Measurements from ENCODE around the gene OGFOD2.

The OGFOD2 gene

DNA sequence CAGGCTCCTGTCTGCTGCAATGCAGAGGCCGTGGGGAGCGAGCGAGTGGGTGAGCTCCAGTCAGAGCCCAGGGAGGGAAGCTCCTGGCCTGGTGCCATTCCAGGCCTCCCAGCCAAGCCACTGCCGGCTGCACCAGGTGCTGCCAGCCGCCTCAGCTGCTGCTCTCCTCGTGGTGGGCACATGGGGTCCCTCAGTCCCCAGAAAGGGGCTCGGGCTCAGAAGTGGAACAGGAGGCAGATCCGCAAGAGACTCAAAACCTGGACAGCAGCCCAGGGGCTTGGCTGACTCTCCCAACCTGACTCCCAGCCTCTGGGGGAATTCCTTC, 11.1 kb upstream of the OGFOD2 start:
- H3K4me3 ChIP-seq (ENCODE audit: insufficient read depth, low read depth, low read length, poor library complexity, severe bottlenecking), result no peak overlapping the region
- no peak overlapping the region for H3K27ac ChIP-seq (ENCODE audit: insufficient read depth, low read length, poor library complexity, severe bottlenecking)
- no peaks in the 10 kb centered on the region for H3K36me3 ChIP-seq (ENCODE audit: control insufficient read depth, insufficient read depth, low read length)
- H3K4me1 ChIP-seq (ENCODE audit: control insufficient read depth, insufficient read depth, low read length, poor library complexity, severe bottlenecking), result peaks cover 9% of the 10 kb centered on the region
- H3K9me3 ChIP-seq (ENCODE audit: control insufficient read depth, low read length), result no peaks in the 10 kb centered on the region
- no peak for DNase-seq
- H3K27me3 ChIP-seq (replicated peaks; ENCODE audit: control insufficient read depth, insufficient read depth, low read length, poor library complexity, severe bottlenecking), result no peaks in the 10 kb centered on the region

DNA sequence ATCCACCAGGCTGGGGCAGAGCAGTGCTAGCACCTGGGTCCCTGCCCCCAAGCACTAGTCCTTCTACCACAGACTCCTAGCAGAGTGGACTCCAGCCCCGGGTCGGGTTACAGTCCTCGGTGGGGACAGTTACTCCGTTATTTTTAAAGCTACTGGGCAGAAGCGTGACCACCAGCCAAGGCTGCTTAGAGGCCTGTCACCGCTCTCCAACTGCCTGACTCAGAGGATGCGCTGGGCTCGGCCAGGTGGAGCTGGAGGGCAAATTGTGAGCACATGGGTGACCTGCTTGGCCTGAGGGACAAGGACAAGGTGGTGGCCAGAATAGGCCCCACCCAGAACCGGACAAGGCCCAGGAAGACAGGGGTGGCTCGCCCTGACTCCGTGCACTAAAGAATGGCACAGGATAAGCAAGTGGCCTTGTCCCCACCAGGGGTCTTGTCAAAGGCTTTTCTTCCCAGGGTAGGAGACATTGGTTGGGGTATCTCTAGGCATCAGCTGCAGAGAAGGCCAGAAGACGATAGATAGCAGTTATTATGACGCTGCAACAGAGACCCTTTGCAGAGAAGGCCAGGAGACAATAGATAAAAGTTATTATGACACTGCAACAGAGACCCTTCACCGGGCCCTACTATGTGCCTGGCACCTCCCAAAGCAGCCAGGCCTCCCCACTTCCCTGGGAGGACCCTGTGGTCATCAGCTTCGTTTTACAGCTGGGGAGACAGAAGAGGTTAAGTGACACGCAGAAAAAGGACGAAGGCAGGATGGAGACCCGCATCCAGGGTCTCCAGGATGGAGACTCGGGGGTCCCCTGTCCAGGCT, 10.4 kb upstream of the OGFOD2 start:
- no peak overlapping the region for H3K27ac ChIP-seq (ENCODE audit: insufficient read depth, low read length, poor library complexity, severe bottlenecking)
- no peak for DNase-seq
- H3K4me1 ChIP-seq (ENCODE audit: control insufficient read depth, insufficient read depth, low read length, poor library complexity, severe bottlenecking), result peaks cover 9% of the 10 kb centered on the region
- H3K36me3 ChIP-seq (ENCODE audit: control insufficient read depth, insufficient read depth, low read length), result no peaks in the 10 kb centered on the region
- no peaks in the 10 kb centered on the region for H3K27me3 ChIP-seq (replicated peaks; ENCODE audit: control insufficient read depth, insufficient read depth, low read length, poor library complexity, severe bottlenecking)
- H3K4me3 ChIP-seq (ENCODE audit: insufficient read depth, low read depth, low read length, poor library complexity, severe bottlenecking), result no peak overlapping the region
- H3K9me3 ChIP-seq (ENCODE audit: control insufficient read depth, low read length), result no peaks in the 10 kb centered on the region

DNA sequence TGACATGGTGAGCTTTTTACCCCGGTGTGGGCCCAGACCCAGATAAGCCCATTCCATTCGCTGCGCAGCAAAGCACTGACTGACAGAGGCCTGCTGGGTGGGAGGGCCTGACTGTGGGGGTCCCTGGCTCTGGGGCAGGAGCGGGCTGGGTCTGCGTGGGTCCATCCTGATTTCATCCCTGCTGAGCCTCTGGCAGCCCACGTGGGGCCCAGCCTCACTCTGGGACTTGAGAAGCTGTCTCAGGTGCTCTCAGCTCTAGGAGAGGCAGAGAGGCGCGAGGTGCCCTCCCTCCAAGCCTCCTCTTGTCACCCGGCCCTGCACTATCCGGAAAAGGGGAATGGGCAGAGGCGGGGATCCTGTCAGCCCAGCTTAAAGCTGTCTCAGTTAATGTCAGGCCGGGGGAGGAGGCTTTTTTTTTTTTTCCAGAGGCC, 9.7 kb upstream of the OGFOD2 start:
- Histone ChIP-seq H3K9me3 (ENCODE audit: control insufficient read depth, low read length) (no peaks in the 10 kb centered on the region), H3K4me3 (ENCODE audit: insufficient read depth, low read depth, low read length, poor library complexity, severe bottlenecking) (no peak overlapping the region), H3K27ac (ENCODE audit: insufficient read depth, low read length, poor library complexity, severe bottlenecking) (no peak overlapping the region), H3K36me3 (ENCODE audit: control insufficient read depth, insufficient read depth, low read length) (no peaks in the 10 kb centered on the region), H3K4me1 (ENCODE audit: control insufficient read depth, insufficient read depth, low read length, poor library complexity, severe bottlenecking) (peaks cover 9% of the 10 kb centered on the region), H3K27me3 (replicated peaks; ENCODE audit: control insufficient read depth, insufficient read depth, low read length, poor library complexity, severe bottlenecking) (no peaks in the 10 kb centered on the region)
- DNase-seq, result no peak

DNA sequence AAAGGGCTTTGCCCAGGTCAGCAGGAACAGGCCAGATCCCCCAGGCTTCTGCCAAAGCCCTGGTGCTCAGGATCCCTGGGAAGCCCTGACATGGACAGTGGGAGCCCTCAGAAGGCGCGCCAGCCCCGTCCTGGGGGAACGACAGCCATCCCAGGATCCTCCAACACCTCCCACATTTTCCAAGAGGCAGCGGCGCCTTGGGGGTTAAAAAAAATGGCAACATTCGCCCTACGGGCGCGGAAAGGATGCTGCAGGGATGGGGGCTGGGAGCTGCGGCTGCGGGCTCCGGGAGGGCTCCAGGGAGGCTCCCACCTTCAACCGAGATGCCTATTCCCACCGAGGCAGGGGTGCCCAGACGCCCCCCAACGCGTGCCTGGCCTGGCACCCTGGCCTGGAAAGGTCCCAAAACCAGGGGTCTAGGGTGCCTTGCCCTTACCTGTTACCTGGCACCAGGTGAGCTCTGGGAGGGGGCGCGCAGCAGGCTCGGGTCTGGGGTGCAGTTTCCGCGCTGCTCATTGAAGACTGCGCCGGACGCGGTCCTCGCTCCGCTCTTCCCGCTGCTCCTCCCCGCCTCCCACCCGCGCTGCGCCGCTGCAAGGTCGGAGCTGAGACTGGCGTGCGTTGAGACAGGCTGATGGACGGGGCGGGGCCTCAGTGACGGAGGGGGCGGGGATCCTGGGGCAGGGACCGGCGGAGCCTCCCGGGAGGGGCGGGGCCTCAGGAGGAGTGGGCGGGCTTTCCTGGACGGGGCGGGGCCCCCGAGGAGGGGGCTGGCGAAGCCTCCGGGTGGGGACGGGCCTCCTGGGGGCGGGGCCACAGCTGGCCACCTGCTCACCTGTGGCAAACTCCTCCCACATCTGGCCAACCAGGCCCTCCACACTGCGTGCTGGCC, 8.9 kb upstream of the OGFOD2 start, which contains the start of gene ABCB9:
Gene ABCB9, minus strand, starts transcription at position 613 of the 892 bp plus-strand sequence. CDS start 6,228 bp downstream, outside the sequence.
- Histone ChIP-seq H3K9me3 (ENCODE audit: control insufficient read depth, low read length) (no peaks in the 10 kb centered on the region), H3K36me3 (ENCODE audit: control insufficient read depth, insufficient read depth, low read length) (no peaks in the 10 kb centered on the region), H3K27ac (ENCODE audit: insufficient read depth, low read length, poor library complexity, severe bottlenecking) (peak within 1 kb of the TSS; percentile 39), H3K4me3 (ENCODE audit: insufficient read depth, low read depth, low read length, poor library complexity, severe bottlenecking) (peak within 1 kb of the TSS; percentile 48), H3K4me1 (ENCODE audit: control insufficient read depth, insufficient read depth, low read length, poor library complexity, severe bottlenecking) (peaks cover 9% of the 10 kb centered on the region), H3K27me3 (replicated peaks; ENCODE audit: control insufficient read depth, insufficient read depth, low read length, poor library complexity, severe bottlenecking) (no peaks in the 10 kb centered on the region)
- peak; percentile 91 to 97 (median 93) for DNase-seq

DNA sequence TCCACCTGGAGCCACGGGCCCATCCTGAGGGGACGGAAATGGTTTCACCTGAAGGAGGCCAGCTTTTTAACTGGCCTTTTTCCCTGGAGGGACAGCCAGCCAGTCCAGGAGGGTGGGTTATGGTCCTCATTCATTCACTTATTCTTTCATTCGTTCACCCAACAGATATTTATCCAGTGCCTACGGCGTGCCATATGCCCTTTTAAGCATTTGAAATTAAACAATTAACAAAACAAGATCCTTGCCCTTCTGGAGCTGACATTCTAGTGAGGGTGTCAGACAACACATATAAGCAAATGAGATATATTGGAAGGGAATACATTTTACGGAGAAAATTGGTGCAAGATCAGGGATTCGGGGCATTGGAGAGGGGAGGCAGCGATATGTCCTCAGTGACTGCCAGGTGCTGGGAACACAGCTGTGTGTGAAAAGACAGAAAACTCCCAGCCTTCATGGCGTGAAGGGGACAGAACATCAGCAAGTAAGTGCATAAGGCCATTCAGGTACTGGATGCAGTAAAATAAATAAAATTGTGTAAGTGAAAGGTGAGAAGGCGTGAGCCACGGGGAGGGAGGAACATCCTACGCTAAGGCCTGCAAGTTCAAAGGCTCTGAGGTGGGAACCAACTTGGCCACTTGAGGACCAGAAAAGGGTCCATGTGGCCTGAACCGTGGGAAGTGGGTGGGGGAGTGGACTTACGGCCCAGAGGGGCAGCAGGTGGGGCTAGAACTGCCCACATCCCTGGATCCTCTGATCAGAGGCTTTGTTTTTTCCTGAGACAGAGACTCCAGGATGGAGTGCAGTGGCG, 8.1 kb upstream of the OGFOD2 start:
- Histone ChIP-seq H3K4me3 (ENCODE audit: insufficient read depth, low read depth, low read length, poor library complexity, severe bottlenecking) (no peak overlapping the region), H3K36me3 (ENCODE audit: control insufficient read depth, insufficient read depth, low read length) (no peaks in the 10 kb centered on the region), H3K4me1 (ENCODE audit: control insufficient read depth, insufficient read depth, low read length, poor library complexity, severe bottlenecking) (peaks cover 9% of the 10 kb centered on the region), H3K27ac (ENCODE audit: insufficient read depth, low read length, poor library complexity, severe bottlenecking) (peak overlapping the region; percentile 26), H3K9me3 (ENCODE audit: control insufficient read depth, low read length) (no peaks in the 10 kb centered on the region), H3K27me3 (replicated peaks; ENCODE audit: control insufficient read depth, insufficient read depth, low read length, poor library complexity, severe bottlenecking) (no peaks in the 10 kb centered on the region)
- DNase-seq, result no peak

DNA sequence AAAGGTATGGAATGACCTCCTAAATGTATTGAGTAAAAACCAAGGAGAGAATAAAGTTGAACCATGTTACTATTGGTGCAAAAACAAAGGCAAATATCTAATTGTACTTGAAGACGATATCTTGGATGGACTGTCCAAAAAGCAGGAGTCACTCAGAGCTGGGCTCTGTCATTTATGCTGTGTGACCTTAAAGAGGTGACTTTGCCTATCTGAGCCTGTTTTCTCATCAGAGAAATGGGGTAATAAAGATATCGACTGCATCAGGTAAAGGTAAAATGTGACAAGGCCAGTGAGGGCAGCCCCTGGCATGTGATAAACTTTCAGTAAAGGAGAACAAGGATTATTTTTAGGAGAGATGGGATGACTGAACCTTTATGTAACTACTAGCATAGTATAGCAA, 6.9 kb upstream of the OGFOD2 start:
- no peaks in the 10 kb centered on the region for H3K27me3 ChIP-seq (replicated peaks; ENCODE audit: control insufficient read depth, insufficient read depth, low read length, poor library complexity, severe bottlenecking)
- no peaks in the 10 kb centered on the region for H3K36me3 ChIP-seq (ENCODE audit: control insufficient read depth, insufficient read depth, low read length)
- no peak for DNase-seq
- no peak overlapping the region for H3K27ac ChIP-seq (ENCODE audit: insufficient read depth, low read length, poor library complexity, severe bottlenecking)
- no peaks in the 10 kb centered on the region for H3K9me3 ChIP-seq (ENCODE audit: control insufficient read depth, low read length)
- no peak overlapping the region for H3K4me3 ChIP-seq (ENCODE audit: insufficient read depth, low read depth, low read length, poor library complexity, severe bottlenecking)
- peaks cover 9% of the 10 kb centered on the region for H3K4me1 ChIP-seq (ENCODE audit: control insufficient read depth, insufficient read depth, low read length, poor library complexity, severe bottlenecking)

DNA sequence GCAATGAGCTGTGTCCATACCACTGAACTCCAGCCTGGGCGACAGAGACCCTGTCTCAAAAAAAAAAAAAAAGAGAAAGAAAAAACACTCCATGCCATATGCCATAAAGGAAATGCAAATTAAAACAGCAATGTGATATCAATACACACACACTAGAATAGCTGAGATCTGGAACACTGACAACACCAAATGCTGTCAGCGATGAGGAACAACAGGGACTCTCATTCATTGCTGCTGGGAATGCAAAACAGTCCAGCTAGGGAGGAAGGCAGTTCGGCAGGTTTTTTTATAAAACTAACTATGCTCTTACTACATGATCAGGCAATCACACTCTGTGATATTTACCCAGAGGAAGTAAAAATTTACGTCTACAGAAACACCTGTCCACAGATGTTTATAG, 5.4 kb upstream of the OGFOD2 start:
- H3K9me3 ChIP-seq (ENCODE audit: control insufficient read depth, low read length), result no peaks in the 10 kb centered on the region
- H3K4me3 ChIP-seq (ENCODE audit: insufficient read depth, low read depth, low read length, poor library complexity, severe bottlenecking), result no peak overlapping the region
- H3K27me3 ChIP-seq (replicated peaks; ENCODE audit: control insufficient read depth, insufficient read depth, low read length, poor library complexity, severe bottlenecking), result no peaks in the 10 kb centered on the region
- H3K36me3 ChIP-seq (ENCODE audit: control insufficient read depth, insufficient read depth, low read length), result no peaks in the 10 kb centered on the region
- peaks cover 15% of the 10 kb centered on the region for H3K4me1 ChIP-seq (ENCODE audit: control insufficient read depth, insufficient read depth, low read length, poor library complexity, severe bottlenecking)
- no peak for DNase-seq
- H3K27ac ChIP-seq (ENCODE audit: insufficient read depth, low read length, poor library complexity, severe bottlenecking), result no peak overlapping the region

DNA sequence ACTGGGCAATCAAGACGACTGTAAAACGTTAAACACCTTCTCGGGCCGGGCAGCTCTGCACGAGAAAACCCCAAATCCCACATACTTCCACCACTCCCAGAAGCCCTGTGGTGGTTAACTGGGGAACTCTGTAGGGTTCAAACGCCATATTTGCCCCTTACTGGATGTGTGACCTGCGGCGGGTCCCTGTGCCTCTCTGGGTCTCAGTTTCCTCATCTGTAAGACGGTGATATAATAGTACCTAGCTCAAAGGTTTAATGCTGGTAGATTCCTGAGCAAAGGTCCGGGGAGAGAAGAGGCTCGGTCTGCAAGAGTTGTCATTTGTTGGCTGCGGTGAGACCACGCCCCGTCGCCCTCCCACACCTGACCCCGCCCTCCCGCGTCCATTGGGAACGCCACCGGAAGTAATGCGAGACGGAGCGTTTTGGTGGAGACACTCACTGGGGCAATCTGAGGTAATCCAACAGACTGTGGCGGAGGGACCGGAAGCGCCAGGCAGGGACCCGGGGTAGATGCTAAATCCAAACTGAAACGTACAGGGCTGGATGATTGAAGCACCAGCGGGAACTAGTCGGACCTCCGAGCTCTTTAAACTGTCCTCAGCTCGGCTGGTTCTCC, 661 bp upstream of the OGFOD2 start:
- H3K27ac ChIP-seq (ENCODE audit: insufficient read depth, low read length, poor library complexity, severe bottlenecking), result peak overlapping the region; percentile 99
- no peaks in the 10 kb centered on the region for H3K9me3 ChIP-seq (ENCODE audit: control insufficient read depth, low read length)
- peaks cover 21% of the 10 kb centered on the region for H3K4me1 ChIP-seq (ENCODE audit: control insufficient read depth, insufficient read depth, low read length, poor library complexity, severe bottlenecking)
- peak; percentile 98 for DNase-seq
- peak overlapping the region; percentile 98 for H3K4me3 ChIP-seq (ENCODE audit: insufficient read depth, low read depth, low read length, poor library complexity, severe bottlenecking)
- H3K27me3 ChIP-seq (replicated peaks; ENCODE audit: control insufficient read depth, insufficient read depth, low read length, poor library complexity, severe bottlenecking), result no peaks in the 10 kb centered on the region
- H3K36me3 ChIP-seq (ENCODE audit: control insufficient read depth, insufficient read depth, low read length), result no peaks in the 10 kb centered on the region

DNA sequence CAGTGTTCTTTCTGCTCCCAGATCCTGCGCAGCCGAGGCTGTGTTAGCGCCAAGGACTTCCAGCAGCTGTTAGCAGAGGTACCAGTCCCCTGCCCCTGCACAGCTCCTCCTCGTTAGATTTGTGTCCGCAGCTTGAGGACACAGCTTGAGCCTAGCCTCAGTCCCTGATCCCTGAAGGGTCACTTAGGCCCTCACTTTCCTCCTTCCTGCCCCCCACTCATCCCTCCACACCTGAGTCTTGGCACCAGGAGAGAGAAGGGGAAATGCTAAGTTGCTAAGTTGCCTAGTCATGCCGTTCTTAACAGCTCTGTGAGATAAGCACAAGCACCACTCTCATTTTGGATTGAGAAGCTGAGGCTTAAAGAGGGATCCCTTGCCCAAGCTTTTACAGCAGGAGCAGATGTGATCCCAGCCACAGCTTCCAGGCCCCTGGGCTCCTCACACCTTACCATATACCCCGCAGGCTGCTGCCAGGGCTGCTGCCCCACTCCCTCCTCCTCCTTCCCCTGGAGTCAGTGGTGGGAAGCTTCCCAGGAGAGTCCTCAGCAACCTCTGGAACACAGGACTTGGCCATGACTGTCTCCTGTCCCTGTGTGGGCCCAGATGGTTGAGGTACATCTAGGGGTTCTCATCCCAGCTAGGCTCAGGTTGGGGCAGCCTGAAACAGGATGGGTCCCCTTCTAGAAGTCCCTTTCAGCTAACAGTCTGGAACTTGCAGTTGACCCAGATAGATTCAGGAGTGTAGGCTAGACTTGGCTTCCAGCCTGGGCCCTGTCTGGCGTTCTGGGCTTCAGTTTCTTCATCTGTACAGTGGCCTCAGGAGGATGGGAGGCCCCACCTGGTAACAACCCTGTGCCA, 975 bp downstream of the OGFOD2 start:
- Histone ChIP-seq H3K9me3 (ENCODE audit: control insufficient read depth, low read length) (no peaks in the 10 kb centered on the region), H3K4me3 (ENCODE audit: insufficient read depth, low read depth, low read length, poor library complexity, severe bottlenecking) (peak overlapping the region; percentile 98), H3K27ac (ENCODE audit: insufficient read depth, low read length, poor library complexity, severe bottlenecking) (peak overlapping the region; percentile 99), H3K36me3 (ENCODE audit: control insufficient read depth, insufficient read depth, low read length) (no peaks in the 10 kb centered on the region), H3K4me1 (ENCODE audit: control insufficient read depth, insufficient read depth, low read length, poor library complexity, severe bottlenecking) (peaks cover 28% of the 10 kb centered on the region), H3K27me3 (replicated peaks; ENCODE audit: control insufficient read depth, insufficient read depth, low read length, poor library complexity, severe bottlenecking) (no peaks in the 10 kb centered on the region)
- DNase-seq, result no peak
